Glomerular visceral epithelial cell (primary cell): Measurements from ENCODE around the gene SDK1.

ENCODE experiments used
- DNase-seq: peaks from one replicate; pipeline ENCODE4 v3.0.0-alpha.2; 2016; ENCODE audit errors: extremely low spot score

SDK1 gene

DNA sequence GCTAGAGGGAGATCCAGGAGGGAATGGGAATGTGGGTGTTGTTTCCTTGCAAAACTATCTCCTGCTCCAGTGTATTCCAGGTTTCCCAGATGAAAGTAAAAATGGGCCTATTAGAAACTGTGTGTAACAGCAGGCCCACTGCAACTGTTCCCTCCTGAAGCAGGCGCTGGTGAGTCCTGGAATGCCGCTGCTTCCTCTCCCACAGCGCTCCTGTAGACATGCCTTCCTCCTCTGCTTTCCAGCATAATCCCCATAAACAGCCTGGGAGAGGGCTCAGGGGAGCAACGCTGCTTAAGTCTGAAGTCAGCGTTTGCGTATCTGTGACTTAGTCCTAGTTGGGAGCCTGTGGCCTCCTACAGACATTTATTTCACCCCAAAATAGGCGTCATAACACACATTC is 830.0 kb downstream of the SDK1 start:
- DNase-seq: no peak

DNA sequence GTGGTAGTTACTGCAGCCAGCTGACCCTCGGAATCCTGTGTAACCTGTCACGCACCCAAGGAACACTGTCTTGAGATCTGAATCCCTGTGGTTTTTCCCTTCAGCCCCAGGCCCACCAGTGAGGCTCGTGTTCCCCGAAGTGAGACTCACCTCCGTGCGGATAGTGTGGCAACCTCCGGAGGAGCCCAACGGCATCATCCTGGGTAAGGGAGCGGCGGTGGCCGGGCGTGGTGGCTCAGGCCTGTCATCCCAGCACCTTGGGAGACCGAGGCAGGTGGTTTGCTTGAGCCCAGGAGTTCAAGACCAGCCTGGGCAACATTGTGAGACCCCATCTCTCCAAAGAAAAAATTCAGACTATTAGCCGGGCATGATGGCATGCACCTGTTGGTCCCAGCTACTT is 831.2 kb downstream of the SDK1 start:
- no peak for DNase-seq

DNA sequence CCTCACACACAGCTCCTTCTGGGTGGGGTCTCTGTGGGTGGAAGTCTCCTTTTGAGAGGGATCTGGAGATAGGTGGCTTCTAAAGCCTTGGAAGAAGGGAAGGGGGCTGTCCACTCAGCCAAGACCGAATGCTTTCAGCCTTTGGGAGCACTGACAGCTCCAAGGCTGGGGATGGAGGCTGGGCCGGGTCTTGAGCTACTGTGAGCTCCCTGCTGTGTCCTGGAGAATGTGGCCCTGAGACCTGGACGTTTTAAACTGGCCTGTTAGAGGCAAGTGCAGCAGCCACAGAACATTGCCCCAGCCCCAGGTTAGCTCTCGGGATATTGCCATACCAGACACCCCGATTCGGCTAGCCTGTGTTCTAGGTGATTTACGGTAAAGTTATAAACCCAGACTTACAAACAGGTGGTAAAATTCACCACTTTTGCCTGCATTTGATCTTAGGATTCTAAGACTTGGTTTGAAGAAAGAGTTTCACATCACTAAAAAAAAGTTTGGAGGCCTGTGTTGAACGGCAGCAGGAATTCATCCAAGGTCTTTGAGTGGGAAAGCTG is 832.5 kb downstream of the SDK1 start:
- DNase-seq: no peak

DNA sequence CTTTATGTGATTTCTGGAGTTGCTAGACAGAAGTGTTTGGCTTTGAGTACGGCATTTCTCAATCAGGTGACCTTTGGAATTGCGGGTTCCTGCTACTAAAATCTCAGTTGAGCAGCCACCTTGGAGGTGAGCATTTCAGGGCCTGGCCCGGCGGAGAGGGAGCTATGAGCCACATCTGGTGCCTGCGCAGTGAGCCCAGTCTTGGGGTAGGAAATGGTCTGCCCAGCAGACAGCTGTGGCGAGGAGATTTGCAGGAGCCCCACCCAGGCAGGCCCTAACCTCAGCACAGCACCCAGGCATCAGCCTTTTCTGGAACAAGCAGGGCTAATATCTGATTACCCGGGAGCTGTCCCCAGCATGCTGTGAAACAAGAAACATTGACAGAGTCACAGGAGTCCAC is 833.2 kb downstream of the SDK1 start:
- no peak for DNase-seq

DNA sequence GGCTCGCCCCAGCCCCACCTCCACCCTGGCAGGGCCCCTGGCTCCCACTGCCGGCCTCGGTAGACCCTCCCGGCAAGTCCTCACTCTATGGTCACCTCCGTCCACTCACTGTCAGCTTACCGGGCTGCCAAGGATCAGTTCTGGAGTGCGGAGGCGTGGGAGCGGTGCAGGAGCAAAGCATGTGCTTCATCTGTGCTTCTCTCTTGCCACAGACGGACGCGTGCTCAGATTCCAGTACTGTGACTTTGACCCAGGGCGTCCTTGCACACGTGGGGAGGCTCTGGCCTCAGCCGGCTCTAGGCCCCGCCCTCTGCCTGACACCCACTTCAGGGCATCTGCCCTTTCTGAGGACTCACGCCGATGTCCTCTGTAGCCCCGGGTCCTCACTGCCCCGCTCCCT is 833.6 kb downstream of the SDK1 start:
- DNase-seq: no peak

DNA sequence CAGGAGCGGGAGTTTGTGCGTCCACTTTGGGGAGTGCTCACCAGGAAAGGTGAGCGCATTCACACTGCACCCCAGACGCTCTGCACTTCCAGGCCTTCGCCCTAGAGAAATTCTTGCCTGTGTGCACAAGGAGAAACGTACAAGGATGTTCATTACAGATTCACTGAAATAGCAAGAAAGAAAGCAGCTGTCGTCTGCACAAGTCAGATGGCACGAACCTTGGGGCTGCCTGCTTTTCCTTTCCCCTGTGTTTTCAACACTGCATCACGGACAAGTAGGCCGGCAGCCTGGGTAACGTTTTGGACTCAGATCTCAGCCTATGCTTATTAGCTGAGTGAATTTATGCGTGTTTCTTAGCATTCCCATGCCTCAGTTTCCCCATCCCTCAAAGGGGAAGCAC is 834.2 kb downstream of the SDK1 start:
- DNase-seq: no peak

DNA sequence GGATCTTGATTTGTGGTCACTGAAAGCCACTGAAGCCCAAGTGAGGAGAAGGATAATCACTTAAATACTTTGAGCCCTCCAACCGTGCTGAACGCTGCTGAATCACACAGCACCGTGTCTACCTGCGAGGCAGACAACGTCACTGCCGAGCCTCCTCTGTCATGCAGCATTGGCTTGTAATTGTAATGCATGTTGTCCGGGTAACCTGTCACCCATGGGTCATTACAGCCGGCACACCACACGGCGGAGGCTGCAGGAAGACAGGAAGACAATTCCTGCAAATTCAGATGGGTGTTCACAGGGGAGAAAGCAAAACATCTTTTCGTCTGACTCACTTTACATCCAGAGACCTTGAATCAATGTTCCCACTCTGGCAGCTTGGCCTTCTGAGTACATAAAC is 835.0 kb downstream of the SDK1 start:
- no peak for DNase-seq

DNA sequence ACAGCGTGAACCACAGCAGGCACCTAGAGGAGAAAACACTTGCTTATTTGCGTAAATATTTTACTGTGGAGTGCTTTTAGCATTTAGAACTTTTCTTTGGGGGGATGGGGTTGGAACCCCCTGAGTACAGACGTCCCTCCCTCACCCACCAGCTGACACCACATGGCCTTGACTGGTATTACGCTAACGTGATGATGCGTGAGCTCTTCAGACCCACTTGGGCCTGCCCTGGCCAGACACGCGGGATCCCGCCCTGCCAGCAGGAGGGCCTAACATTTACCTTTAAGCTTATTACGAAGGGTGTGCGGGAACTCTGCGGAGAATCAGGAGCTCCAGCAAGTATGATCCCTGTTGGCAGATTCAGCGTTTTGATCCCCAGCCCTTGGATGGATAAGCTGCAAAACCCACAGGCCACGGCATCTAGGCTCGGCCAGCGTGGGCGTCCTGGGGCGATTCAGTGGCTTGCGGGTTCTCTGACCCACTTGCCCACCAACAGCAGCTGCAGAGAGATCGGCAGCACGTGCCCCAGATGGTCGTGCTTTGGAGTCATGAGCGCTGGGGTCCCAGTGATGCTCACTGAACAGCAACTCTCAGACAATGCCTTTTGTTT is 835.6 kb downstream of the SDK1 start:
- DNase-seq: no peak

DNA sequence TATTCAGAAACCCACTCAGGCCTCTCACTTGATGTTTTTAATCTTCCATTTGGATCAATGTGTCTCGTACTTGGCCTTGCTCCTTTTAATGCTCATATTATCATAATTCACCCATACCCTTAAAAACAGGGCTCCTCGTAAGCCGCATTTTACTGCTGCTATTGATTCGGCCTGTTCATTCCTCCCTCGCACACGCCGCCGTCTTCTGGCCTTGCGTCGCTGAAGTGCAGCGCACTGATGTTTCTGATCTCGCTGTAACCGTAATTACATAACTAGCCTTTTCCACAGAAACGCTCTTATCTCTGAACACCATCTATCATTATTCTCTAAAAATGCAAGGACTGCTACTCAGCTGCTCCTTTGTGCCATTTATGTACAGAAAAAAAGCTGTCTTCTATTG is 836.5 kb downstream of the SDK1 start:
- DNase-seq: no peak

DNA sequence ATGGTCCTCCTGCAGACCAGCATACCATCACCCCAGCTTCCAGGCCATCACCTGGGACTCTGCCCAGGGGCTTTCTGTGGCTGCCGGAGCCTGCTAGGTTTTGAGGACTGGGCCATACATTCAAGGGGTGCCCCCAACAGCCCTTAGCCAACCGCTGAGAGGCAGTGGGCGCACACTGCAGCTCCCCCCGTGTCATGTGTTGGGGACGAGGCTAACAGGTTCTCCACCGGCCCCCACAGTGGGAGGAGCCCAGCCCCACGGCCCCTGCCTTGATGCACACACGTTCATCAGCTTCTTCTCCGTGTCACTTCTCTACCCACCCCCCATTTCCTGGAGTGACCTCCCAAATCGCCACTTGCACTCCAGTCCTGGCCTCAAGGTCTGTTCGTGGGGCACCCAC is 837.8 kb downstream of the SDK1 start:
- no peak for DNase-seq

DNA sequence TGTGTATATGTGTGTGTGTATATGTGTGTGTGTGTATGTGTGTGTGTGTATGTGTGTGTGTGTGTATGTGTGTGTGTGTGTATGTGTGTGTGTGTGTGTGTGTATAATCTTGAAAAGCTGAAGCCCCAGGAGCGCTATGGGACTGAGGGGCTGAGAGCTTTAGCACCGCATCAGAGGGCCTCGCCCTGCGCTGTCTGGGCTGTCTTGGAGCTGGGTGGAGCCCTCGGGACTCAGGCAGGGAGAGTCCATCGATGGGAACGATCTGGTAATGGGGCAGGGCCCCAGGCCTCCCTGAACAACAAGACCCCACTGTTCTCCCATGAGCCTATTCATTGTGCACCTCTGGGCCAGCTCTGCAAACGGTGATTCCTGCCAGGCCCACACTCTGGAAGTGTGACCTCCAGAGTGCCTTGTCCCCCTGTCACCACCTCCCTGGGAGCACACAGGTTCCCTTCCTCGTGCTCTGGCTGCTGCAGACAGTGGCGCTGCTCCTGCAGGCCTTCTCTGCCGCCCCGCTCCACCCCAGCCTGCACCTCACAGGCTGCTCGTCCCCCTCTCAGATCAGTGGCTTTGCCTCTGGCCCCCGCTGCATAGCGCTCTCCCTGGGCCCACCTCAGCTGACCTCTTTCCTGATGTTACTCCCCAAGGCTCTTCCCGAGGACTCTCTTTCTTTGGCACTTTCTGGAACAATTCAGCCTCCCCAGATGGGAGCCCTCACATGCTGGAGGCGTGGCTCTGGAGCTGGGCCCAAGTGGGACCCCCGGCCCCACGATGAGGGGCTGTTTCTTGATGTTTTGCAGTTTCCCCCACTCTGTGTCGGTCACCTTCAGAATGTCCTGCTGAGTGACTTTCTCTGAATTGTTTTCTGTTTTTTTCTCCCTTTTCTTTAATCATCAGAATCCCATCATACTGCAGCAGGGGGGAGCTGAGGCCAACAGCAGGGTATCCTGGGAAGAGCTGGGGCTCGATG is 838.9 kb downstream of the SDK1 start:
- no peak for DNase-seq

DNA sequence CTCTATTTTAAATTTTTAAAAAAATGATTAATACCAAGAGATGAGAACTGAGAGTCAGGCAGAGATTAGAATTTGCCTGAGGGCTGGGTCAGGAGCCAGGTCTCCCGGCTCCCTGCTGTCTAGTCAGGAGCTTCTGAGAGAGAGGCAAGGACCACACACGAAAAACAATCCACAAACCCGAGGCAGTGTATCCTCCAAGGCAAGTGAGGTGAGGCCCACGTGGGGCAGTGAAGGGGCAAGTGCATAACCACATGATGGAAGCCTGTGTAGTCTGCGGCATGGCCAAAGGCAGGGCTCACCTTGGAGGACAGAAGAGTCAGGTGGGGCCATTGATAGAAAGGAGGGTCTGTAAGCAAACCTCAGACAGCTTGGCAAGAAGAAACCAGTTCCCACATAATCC is 839.9 kb downstream of the SDK1 start:
- DNase-seq: no peak

DNA sequence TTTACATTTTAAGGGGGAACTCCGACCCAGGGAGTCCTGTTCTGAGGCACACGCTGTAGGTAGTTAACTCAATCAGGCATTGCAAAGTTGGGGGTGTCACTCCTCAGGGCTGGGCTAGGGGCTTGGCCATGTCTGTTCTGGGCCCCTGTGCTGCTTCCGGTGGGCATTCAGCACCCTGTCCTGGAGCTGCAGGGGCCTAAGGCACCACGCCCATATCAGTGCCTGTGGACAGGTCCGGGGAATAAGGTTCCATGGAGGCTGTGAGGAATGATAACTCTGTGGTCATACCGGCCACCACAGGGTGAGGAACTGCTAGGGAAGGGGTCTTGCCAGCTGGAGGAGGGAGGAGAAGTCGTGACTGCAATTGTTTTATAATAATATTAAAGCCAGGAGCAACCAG is 842.0 kb downstream of the SDK1 start:
- no peak for DNase-seq

DNA sequence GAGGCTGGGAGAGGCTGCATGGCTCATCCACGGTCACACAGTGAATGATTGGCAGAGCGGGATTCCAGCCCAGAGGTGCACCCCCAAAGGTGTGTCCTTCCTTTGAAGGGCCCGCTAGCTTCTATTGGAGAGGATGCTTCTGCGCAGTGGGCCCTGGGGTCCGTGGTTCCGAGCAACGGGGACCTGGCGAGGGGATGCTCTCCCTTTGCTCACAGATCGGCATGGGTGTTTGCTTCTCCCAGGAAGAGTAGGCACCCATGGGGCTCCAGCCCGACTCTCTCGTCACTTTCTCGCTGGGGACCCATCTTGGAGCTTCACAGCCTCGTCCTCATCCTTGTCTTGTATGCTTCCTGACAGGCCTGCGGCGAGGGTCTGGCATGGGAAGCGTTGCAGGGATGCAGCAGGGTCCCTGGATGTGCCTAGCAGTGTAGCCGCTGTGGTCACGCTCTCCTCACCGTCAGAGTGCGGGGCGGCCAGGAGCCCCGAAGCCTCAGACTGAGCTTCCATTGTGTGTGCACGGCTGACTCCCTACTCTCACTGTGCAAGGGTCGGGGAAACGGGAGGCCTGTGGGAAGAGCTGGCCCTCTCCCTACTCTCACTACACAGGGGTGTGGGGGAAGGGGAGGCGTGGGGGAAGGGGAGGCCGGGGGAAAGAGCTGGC is 842.6 kb downstream of the SDK1 start:
- DNase-seq: no peak

DNA sequence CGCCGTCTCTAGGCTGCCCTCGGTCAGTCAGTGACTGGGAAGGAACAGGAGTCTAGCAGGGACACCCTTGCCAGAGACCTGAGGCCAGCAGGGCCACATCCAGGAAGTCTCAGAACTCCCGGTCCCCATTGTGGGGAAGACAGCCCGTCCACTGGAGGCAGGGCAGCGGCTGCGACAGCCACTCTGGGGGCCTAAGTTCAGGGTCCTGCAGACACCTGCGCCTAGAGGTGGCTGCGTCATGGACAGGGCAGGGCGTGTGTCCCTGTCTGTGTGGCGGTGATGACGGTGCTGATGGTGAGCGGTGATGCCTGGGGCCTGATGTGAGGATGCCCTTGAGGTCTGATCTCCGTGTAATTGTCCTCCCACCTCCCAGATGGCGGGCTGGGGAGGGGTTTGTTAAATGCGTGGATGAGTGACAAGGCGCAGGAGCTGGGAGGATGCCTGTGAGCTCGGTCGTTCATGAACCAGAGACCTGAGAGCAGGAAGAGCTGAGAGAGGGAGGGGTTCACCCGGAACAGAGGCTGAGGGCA is 843.2 kb downstream of the SDK1 start:
- DNase-seq: no peak

DNA sequence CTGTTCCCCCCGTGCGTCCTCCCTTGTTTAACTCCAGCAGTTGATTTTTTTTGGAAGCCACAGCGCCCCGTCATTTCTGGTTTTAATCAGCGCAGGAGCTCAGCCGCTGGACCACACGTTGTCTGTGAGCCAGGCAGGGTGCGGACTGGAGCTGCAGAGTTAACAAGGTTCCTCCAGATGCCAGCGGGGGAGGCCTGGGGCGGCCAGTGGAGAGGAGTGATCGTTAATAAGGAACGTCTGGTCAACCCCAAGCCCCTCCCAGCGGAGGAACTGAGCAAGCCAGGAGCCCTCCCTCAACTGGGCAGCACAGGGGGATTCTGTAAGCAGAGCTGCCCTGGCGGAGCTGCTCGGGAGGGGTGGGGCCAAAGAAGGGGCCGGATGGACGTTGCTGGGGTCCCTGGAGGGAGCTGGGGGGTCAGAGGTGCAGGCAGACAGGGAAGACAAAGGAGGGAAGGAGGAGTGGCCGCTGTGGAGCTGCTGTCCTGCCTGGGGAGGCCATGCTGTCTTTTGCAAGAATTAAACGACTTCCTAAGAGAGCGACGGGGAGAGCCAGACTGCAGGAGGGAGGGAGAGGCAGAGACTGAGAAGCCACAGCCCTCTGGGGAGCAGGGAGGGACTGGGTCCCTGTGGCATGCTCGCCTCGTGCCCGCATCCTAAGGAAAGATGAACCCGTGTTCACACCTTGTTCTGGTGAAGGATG is 843.9 kb downstream of the SDK1 start:
- no peak for DNase-seq

DNA sequence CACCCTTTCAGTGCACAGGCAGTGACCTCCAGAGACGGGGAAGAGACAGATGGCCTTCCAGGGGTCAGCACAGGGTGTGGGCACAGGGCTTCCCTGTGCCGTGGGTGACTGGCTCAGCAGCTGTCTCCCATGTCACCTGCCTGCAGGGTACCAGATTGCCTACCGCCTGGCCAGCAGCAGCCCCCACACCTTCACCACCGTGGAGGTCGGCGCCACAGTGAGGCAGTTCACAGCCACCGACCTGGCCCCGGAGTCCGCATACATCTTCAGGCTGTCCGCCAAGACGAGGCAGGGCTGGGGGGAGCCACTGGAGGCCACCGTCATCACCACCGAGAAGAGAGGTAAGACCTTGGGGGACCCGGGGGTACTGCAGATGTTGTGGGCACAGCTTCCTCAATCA is 844.5 kb downstream of the SDK1 start:
- no peak for DNase-seq

DNA sequence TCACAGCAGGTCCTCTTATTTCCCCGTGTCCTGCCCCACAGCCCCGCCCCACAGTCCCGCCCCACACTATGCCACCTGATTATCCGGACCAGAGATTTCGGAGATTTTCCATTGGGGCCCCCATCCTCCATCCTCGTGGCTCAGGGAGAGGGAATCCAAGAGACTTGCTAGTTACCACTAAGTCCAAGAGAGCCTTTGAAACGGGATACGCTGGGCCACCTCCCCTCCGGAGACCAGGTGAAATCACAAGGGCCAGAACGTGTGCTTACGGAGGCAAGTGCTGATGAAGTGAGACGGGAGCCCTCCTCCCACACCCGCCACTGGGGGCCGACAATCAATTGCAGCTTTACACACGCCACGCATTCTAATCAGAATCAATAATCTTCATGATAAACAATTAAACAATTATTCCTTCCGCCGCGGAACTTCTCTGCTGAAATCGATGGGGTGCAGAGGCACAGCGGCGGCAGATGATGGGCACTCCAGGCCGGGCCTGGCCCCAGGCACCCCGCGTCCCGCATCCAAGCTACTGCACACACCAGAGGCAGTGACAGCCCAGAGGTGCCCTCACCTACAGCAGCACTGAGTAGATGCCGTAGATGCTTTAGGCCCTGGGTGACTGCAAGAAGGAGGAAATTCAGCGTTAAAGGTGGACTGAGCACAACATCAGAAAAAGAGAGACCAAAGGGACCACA is 847.0 kb downstream of the SDK1 start:
- no peak for DNase-seq

DNA sequence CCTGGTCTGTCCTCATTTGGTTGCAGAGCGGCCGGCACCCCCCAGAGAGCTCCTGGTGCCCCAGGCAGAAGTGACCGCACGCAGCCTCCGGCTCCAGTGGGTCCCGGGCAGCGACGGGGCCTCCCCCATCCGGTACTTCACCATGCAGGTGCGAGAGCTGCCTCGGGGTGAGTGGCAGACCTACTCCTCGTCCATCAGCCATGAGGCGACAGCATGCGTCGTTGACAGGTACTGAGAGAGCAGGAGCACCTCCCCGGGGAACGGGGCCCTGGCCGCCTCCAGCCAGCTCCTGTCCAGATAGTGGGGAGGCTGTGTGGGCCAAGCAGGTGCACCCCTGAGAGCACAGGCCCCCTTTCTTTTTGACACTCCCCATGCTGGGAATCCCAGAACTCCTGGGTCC is 848.2 kb downstream of the SDK1 start:
- DNase-seq: no peak

DNA sequence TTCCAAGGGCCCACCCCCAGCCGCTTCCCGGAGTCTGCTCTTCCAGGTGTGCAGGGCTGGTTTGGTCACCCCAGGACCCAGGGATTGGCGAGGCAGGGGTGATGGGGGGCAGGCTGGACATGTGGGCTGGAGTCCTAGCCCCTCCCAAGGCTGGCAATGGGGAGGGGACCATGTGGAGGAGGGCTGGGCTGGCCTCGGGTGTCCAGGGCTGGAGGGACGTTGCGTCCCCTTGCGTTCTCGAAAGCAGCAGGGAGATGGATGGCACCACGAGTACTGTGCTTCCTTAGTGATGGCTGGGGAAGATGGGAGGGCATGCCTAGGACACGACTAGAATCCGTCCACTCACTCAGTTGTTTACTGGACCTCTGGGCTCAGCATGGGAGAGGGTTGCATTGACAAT is 848.6 kb downstream of the SDK1 start:
- DNase-seq: no peak

DNA sequence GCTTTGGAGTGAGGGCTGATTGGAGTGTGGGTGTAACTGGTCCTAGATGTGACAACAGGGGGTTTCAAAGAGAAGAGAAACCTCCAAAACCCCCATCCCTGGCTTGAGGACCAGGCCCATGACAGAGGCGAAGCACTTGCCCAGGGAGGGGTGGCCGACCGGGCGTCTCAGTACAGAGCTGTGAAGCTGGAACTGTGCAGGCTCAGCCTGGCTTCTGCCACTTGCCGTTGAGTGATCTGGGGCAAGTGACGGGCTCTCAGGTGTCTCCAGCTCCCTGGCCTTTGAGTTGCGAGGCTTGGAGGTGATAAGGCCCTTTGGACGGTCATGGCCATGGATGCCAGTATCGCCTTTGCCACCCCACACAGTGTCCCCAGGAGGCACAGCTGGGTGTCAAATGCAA is 849.7 kb downstream of the SDK1 start:
- no peak for DNase-seq
